Measurements from ENCODE around the gene FOCAD.
"Not testable (repeated sequence)": the region's sequence is repeated elsewhere in the genome, so short reads cannot be mapped to it uniquely, and the experiment has no call there.

The FOCAD gene

DNA sequence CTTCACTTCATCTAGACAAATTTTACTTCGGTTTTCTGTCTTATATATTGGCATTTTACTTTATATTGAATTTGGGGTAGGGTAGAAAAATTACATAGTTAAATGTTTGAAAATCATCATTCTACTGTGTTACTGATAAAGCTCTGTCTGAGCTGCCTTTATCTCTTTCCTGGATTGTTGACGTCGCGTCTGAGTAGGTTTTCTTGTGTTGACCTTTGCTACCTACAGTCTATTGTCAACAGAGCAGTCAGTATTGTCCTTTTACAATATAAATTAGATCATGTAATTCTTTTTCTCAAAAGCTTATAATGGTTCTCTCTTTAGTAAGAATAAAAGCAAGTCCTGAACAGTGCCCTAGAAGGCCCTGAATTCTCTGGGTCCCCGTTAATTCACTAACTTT, 219.2 kb downstream of the FOCAD start:
- DNase-seq = no peak

DNA sequence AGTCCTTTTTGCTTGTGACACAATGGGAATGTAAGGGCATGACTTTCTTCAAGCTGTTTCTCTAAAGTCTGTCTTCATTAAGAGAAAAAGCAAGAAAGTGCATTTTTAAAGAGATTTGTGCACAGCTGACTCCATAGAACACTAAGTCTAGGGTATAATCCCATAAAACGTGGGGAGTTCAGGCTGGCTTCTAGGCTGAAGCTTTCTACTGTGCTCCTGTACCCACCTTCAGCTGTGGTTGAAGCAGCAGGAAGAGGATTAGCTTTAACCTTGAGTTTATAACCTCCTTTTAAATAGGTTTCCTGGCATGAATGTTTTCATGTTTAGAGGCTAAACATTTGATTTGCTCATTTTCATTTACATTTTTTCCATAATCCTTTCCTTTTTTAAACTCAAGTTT, 220.9 kb downstream of the FOCAD start:
- DNase-seq = no peak

- DNase-seq = no peak
These were observed 222.3 kb downstream of the FOCAD start for GRCh38 chr9:20906326-20906725.

GRCh38 chr9:20908461-20908860, 224.4 kb downstream of the FOCAD start:
- DNase-seq = no peak

DNA sequence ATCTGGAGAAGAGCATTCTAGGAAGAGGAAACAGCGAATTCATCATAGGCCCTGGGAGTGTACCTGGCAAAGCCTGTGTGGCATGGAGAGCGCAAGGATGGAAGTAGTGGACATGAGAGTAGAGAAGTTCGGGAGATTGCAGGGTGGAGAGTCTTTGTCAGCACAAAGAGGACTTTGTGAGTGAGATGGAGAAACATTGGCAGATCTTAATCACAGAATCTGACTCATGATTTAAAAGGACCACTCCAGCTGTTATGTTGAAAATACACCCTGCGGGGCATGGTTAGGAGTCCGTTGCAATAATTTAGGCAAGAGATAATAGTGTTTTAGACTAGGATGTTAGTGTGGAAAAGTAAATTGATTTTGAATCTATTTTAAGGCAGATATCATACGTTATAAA, 230.5 kb downstream of the FOCAD start:
- no peak for DNase-seq

DNA sequence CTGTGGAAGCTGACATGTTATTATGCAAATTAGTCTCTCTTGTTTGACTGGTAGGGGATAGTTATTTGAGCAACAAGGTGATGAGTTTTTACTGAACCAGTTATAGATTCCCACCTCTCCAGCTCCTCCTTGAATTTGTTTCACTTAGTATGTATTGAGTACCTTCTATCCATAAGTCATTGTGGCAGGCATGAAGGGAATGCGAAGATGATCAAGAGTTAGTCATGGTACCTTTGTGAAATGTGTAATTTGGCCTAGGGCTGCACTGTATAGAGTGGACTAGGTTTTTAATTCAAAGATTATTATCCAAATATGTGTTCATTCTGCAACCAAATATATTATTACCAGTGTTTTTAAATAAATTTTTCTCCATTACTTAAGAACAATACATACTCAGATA, 237.3 kb downstream of the FOCAD start:
- no peak for DNase-seq

- DNase-seq = no peak
These were observed 241.4 kb downstream of the FOCAD start for GRCh38 chr9:20925256-20926045.

- no peak for DNase-seq
These were observed 245.2 kb downstream of the FOCAD start for GRCh38 chr9:20929276-20929675.

DNA sequence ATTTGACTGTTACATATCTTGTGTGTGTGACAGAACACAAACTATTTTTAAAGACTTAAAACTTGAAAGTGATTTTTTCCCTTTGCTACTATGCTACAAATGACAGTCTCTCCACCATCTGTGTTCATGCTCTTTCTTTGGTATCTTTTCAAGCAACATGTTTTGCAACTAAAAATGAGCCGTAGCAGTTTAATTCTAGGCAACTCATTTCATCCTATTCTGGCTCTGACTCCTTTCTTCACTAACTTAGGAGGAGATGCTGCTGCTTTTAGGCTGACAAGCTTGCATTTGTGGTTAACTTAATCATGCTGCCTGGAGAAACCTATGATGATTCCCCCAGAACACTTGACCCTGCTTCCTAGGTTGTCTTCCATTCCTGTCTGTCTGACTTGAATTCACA, 246.8 kb downstream of the FOCAD start:
- no peak for DNase-seq

GRCh38 chr9:20940447-20941173, 256.6 kb downstream of the FOCAD start:
- DNase-seq = no peak

- DNase-seq = peak; percentile 43
These were observed 257.2 kb downstream of the FOCAD start for GRCh38 chr9:20941174-20941690.

DNA sequence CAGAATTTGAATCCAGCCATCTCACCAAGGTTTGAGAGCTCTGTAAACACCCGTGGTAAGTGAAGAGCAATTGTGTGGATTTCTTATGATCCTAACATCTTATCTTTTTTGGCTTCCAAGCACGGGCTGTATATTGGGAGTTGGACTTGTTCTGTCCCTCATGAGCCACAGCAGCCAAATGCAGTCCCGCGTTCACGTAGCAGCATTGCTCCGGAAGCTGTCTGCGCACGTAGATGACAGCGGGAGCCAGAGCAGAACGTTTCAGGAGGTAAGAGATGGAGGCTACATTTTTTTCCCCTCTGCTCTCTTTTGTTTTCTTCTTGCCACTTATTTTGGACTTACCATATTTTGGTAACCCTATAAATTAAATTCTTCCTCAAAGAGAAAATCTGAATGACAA, 260.4 kb downstream of the FOCAD start:
- DNase-seq = no peak

DNA sequence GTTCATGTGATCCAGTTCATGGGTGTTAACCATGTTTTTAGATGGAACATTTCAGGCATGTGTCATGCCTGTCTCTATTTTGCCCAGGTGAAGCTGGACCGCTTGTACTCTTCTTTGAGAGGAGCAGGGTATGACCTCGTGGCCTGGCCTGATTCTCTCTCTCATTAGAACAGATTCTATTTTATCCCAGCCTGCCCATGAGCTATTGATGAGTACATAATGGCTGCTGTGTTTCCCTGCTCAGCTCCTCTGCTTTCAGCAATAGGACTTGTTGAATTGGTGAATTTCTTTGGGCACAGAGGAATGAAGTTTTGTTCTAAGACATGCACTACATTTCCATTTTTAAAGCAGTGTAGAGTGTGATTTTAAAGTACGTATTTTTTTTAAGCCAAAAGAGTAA, 261.2 kb downstream of the FOCAD start:
- DNase-seq = no peak

DNA sequence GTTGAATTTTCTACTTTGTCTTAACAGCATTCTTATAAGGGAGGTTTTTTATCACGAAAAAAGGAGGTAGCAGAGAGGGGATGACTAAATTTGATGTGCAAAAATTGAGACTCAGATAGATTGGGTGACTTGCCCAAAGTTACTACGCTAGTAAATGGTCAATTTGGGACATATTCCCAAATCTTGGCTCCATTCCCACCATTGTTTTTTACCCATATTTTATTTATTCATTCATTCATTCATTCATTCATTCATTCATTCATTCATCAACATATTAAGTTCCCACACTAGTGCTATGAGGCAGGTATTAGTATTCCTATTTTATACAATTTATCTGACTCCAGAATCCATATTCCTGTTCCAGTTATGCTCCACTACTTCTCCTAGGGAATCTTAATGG, 261.8 kb downstream of the FOCAD start:
- no peak for DNase-seq

DNA sequence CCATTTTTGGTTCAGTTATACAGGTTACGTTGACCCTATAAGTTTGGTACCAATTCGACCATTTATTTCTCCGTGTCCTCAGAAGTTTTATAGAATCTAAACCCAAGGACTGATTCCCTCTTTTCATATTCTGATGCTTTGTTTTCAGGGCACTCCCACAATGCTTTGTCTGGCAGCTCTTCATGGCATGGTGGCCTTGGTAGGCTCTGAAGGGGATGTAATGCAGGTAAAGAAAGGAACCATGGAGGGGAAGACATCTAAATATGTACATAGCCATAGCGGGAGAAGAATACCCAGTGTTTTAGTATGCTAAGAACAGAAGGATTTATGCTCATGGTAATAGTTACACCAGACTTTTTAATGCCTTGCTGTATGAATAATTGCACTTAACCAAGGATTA, 264.6 kb downstream of the FOCAD start:
- DNase-seq = no peak

DNA sequence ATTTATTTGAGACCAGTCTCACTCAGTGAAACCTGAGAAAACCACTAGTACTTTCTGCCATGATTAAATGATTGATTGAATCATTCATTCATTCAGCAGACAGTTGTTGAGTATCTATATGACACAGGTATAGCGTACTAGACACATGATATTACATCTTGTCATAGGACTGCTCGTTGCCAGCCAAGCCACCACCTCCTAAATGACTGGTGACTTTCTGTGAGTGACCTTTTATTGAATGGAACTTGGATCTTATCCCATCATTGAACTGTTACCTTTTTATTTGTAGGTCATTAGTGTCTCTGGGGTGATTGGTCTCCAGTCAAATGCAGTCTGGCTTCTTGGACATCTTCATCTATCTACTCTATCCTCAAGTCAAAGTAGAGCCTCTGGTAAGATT, 266.6 kb downstream of the FOCAD start:
- no peak for DNase-seq

GRCh38 chr9:20962536-20963225, 278.6 kb downstream of the FOCAD start:
- no peak for DNase-seq

- DNase-seq = no peak
These were observed 288.6 kb downstream of the FOCAD start for GRCh38 chr9:20972684-20973083.

DNA sequence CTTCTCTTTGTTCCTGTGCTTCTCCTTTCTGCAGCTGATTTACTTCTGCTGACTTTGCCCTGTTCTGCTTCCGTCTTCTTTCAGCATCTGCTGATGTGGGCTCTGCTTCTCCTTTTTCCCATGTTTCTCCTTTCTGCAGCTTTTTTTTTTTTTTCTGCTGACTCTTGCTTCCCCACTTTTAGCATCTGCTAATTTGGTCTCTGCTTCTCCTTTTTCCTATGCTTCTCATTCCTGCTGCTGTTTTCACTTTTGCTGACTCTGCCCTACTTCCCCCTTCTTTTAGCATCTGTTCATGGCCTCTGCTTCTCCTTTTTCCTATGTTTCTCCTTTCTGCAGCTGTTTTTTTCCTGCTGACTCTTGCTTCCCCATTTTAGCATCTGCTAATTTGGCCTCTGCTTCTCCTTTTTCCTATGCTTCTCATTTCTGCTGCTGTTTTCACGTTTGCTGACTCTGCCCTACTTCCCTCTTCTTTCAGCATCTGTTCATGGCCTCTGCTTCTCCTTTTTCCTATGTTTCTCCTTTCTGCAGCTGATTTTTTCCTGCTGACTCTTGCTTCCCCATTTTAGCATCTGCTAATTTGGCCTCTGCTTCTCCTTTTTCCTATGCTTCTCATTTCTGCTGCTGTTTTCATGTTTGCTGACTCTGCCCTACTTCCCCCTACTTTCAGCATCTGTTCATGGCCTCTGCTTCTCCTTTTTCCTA, 289.3 kb downstream of the FOCAD start:
- DNase-seq = not testable (repeated sequence)

GRCh38 chr9:20974191-20974938, 290.3 kb downstream of the FOCAD start:
- DNase-seq = not testable (repeated sequence)

DNA sequence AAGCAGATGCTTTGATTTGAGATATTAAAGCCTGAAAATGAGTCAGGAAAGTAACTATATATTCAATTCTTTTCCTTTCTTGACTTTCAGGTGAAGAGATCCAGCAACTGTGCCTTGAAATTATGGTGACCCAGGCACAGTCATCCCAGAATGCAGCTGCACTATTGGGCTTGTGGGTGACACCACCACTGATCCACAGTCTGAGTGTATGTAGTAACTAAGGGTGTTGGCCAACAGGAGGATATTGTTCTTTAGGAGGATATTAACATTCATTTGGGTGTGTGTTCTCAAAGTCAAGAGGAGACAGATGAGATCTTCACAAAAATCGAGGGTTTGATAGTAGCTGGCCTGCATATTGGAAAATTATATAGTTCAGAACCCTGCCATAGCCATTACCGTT, 294.2 kb downstream of the FOCAD start:
- DNase-seq = no peak

- DNase-seq = no peak
These were observed 296.9 kb downstream of the FOCAD start for GRCh38 chr9:20980832-20981455.

Measured in activated naive CD4-positive, alpha-beta T cell treated with anti-CD3 and anti-CD28 coated beads, Interleukin-2, amount 50 U/mL, for 16 hours (primary cell).